ENCODE data around the gene SPATA31E1.
"Not testable (repeated sequence)": the region's sequence is repeated elsewhere in the genome, so short reads cannot be mapped to it uniquely, and the experiment has no call there.

SPATA31E1 gene

GRCh38 chr9:87886210-87886932 lies 3.7 kb downstream of the SPATA31E1 start:
- no peak for DNase-seq

DNA sequence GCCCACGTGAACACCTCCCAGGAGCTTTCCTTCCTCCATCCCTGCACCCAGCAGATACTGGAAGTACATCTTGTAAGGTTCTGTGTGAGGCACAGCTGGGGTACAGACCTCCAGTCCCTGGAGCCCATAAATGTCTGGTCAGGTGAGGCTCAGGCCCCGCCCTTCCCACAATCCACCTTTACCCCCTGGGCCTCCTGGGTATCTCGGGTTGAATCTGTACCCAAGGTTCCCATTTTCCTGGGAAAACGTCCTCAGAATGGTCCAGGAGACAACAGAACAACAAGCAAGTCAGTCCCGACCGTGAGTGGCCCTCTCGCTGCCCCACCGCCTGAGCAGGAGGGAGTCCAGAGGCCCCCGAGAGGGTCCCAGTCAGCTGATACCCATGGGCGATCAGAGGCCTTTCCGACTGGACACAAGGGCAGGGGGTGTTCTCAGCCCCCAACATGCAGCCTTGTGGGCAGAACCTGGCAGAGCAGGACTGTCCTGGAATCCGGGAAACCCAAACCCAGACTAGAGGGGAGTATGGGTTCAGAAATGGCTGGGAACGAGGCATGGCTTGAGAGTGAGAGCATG lies 4.3 kb downstream of the SPATA31E1 start:
- DNase-seq: no peak

- no peak for DNase-seq
Measured at GRCh38 chr9:87887661-87888480, 5.2 kb downstream of the SPATA31E1 start.

DNA sequence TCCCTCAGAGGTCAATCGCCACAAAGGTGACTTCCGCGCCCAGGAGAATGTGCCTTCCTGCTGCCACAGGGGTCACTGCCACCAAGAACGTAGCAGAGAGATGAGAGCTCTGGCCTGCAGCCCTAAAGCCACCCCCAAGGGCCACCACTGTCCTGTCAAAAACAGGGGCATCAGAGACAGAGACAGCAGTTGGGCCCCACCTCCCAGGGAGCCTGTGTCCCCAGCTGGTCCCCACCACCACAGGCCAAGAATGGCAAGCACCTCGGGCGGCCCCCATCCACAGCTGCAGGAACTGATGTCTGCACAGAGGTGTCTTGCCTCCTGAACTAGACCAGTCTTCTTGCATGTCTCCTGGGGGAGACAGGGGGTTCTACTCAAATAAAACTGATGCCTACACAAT lies 5.8 kb downstream of the SPATA31E1 start:
- DNase-seq: no peak

- DNase-seq: no peak
Measured at GRCh38 chr9:87889065-87889881, 6.6 kb downstream of the SPATA31E1 start.

- no peak for DNase-seq
Measured at GRCh38 chr9:87889882-87890252, 7.2 kb downstream of the SPATA31E1 start.

- DNase-seq: no peak
Measured at GRCh38 chr9:87890837-87891236, 8.2 kb downstream of the SPATA31E1 start.

GRCh38 chr9:87891754-87892153 lies 9.1 kb downstream of the SPATA31E1 start:
- DNase-seq: no peak

- DNase-seq: no peak
Measured at GRCh38 chr9:87892956-87893355, 10.3 kb downstream of the SPATA31E1 start.

GRCh38 chr9:87894998-87895625 lies 12.4 kb downstream of the SPATA31E1 start:
- DNase-seq: no peak

DNA sequence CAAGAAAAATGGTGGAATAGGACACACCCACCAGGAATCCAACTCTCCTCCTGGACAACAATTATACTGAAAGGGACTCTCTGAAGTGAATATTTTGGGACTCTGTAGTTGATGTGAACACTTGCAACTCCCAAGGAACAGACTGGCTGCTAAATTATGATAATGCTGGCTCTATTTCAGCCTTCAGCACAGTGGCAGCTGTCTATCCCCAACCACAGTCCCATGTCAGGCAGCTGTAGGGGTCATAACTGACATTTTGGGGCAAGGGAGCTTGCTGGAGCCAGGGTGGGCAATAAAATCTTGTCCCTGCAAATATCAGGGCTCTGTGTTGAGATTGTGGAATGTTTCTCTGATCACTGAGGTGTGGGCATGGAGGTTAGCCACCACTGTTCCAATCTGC lies 14.2 kb downstream of the SPATA31E1 start:
- no peak for DNase-seq

DNA sequence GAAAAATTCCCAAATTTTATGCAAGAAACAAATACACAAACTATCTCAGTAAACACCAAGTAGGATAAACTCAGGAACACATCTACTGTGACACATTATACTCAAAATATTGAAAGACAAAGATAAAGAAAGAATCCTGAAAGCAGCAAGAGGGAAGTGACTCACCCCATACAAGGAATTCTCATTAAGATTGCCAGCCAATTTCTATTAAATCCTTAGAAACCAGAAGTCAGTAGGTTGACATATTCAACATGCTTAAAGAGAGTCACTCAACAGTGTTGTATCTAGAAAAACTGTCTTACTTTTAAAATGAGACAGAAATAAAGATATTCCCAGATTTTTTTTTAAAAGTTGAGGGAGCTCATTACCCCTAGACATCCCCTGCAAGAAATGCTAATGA lies 15.5 kb downstream of the SPATA31E1 start:
- no peak for DNase-seq

DNA sequence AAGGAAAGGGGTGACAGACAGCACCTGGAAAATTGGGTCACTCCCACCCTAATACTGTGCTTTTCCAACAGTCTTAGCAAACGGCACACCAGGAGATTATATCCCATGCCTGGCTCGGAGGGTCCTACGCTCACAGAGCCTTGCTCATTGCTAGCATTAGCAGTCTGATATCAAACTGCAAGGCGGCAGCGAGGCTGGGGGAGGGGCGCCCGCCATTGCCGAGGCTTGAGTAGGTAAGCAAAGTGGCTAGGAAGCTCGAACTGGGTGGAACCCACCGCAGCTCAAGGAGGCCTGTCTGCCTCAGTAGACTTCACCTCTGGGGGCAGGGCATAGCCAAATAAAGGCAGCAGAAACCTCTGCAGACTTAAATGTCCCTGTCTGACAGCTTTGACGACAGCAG lies 19.7 kb downstream of the SPATA31E1 start:
- DNase-seq: not testable (repeated sequence)

DNA sequence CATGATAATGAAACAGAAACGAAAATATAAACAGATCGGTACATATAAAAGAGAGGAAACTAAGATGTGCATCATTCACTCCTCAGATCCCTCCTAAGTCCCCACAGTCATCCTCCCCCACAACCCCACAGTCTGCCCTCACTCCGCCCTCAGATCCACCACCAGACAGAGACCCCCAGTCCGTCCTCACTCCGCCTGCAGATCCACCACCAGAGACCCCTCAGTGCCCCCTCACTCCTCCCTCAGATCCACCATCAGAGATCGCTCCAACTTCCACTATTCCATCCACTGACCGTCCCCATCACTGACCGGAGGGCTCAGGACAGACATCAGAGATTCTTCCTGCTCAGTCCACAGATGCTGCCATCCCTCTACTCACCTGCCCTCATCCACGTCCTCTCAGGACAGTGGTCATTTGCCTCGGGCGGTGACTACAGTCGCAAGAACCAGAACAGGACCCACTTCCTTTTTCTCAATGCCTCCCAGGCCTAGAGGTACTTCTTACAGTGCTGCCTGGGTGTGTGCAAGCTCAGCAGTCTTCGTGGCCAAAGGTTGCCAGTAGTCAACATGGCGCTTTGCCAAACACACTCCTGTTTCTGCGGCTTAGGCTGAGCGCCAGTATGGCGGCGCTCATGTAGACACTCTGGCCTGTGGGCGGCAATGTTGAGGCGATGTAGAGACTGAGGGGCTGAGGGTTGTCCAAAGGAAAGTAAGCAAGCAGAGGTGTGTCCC lies 26.8 kb downstream of the SPATA31E1 start:
- no peak for DNase-seq

GRCh38 chr9:87910821-87911220 lies 28.1 kb downstream of the SPATA31E1 start:
- DNase-seq: peak; percentile 39

GRCh38 chr9:87917662-87918061 lies 35.0 kb downstream of the SPATA31E1 start, which contains the start of gene SPATA31C1:
Gene SPATA31C1, plus strand, starts transcription at chr9:87917962.
- not testable (repeated sequence) for DNase-seq

DNA sequence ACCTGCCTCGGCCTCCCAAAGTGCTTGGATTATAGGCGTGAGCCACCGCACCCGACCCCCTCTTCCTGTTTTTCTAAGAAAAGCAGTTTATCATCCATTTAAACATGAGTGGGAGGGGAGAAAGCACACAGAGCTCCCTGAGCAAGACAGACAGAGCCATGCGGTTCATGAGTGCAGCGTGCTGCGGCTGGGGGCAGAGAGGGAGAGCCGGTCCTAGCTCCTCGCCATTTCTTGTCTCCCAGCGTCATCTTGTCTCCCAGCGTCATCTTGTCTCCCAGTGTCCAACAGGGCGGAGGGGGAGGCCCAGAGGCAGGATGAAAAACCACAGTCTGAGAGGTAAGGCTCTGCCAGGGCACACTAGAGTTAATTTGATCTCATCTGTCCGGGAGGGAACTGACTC lies 36.3 kb downstream of the SPATA31E1 start:
- DNase-seq: not testable (repeated sequence)

- DNase-seq: not testable (repeated sequence)
Measured at GRCh38 chr9:87921561-87921960, 38.9 kb downstream of the SPATA31E1 start.

GRCh38 chr9:87923012-87923411 lies 40.3 kb downstream of the SPATA31E1 start:
- DNase-seq: not testable (repeated sequence)

DNA sequence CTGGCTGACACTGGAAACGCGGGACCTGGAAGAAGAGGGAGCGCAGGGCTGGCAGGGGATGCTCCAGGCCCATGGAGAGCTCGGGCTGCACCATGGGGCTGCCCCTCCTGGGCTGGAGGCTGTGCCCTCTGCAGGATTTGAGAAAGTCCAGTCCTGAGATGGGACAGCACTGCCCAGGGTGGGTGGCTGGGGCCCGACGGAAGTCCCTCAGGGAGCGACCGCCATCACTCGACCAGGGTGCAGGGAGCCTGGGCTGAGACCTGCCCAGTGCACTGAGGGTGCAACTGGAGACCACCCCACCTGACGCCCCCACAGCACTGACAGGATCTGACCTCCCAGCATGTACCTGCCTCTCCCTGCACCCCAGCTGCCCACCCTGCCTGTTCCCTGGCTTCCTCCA lies 42.2 kb downstream of the SPATA31E1 start:
- DNase-seq: not testable (repeated sequence)

- DNase-seq: not testable (repeated sequence)
Measured at GRCh38 chr9:87929152-87929551, 46.5 kb downstream of the SPATA31E1 start.
